Spleen (tissue), 7 donors: ENCODE results near the gene SEPTIN10.

Experiments
- CTCF ChIP-seq, 11 experiments: fragments of 200-600 bp in 7 of 11; fragments of 450-650 bp in 4 of 11; sonication (generic) in 4 of 11; IDR thresholded peaks in 8 of 11; conservative IDR thresholded peaks in 3 of 11; 1 replicate in 7 of 11; 2 replicates in 4 of 11; pipeline versions ENCODE4 v1.4.0 to v1.8.0; 2016 to 2021; ENCODE audit warnings: antibody characterized with exemption in 11 of 11, inconsistent platforms in 4 of 11, mild to moderate bottlenecking in 1 of 11
- POLR2A ChIP-seq, 3 donors: fragments of 450-650 bp; IDR thresholded peaks; one replicate each; pipeline ENCODE4 v1.5.1; 2017; ENCODE audit warnings: antibody characterized with exemption in 3 of 3, mild to moderate bottlenecking in 1 of 3
- POLR2AphosphoS5 ChIP-seq, 3 donors: sonication (generic); formaldehyde crosslinking; IDR thresholded peaks; one replicate each; pipeline ENCODE4 v1.5.1; 2017; ENCODE audit warnings: antibody characterized with exemption in 3 of 3
- donor health status: DM: no; HTN: no; CAD: no; lungs with moderate emphysema.
- donor health status: DM: no; HTN: no; CAD: no.
- donor health status: DM: no; HTN: no; CAD: no.

GRCh38 chr2:109527846-109528705 is 85.7 kb downstream of the SEPTIN10 start:
- TF ChIP-seq CTCF (IDR thresholded peaks at IDR 0.05 in 8 of 11, conservative IDR thresholded peaks at IDR 0.05 in 3 of 11) (no peak), POLR2AphosphoS5 (IDR thresholded peaks at IDR 0.05) (no peak), POLR2A (IDR thresholded peaks at IDR 0.05) (no peak)
